Astrocyte (in vitro differentiated cells and primary cell): Measurements from ENCODE around the gene C1QTNF5.

Experiments used
- CTCF ChIP-seq: IDR thresholded peaks from 2 replicates; pipeline ENCODE4 v1.5.1; 2011; ENCODE audit warnings: low read depth, mild to moderate bottlenecking, inconsistent platforms, low read length, moderate library complexity; ENCODE audit not compliant: insufficient read depth
- EZH2 ChIP-seq: IDR thresholded peaks from 2 replicates; pipeline ENCODE4 v1.6.1; 2012; ENCODE audit warnings: mild to moderate bottlenecking, low read length, inconsistent platforms; ENCODE audit not compliant: insufficient read depth

GRCh38 chr11:119336744-119337469, 3.8 kb downstream of the C1QTNF5 start:
- TF ChIP-seq CTCF (no peak), EZH2 (no peak)
